ENCODE data around the gene ELAVL4. TPM values are rescaled to one million over a fixed set of nuclear protein-coding genes. Genes with fewer than 3 reads are reported as not detected.

ELAVL4 gene
- total RNA-seq, 1 experiment from 2014 or later: 0.11 TPM

DNA sequence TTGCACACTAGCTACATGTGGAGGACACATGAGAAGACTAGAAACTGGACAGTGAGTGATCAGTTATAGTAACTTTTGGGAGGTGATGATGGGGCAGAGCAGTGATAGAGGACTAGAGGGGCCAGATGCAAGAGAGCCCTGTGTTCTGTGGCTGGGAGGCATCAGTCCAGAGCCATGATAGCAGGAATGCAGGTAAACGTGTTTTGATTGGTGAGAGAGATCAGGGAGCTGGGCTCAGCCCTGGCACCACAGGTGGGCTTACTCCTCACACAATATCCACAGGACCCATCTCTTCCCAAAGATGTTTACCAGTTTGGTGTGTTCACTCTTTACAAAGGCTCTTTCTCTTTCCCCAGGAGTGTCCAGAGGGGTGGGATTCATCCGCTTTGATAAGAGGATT, 86.5 kb downstream of the ELAVL4 start:
- no peak overlapping the region for H2AFZ ChIP-seq (ENCODE audit: low read length)
- H4K20me1 ChIP-seq (ENCODE audit: insufficient read depth, low read depth, low read length): no peaks in the 10 kb centered on the region
- no peak for DNase-seq
- H3K79me2 ChIP-seq (ENCODE audit: low read length): no peaks in the 10 kb centered on the region
- H3K4me1 ChIP-seq (ENCODE audit: low read length): peaks cover 18% of the 10 kb centered on the region
- no peak overlapping the region for H3K27ac ChIP-seq (ENCODE audit: low read length)
- no peaks in the 10 kb centered on the region for H3K36me3 ChIP-seq (ENCODE audit: insufficient read depth, low read length)
- no peaks in the 10 kb centered on the region for H3K9me3 ChIP-seq (ENCODE audit: low read length)
- H3K27me3 ChIP-seq (ENCODE audit: low read length): no peaks in the 10 kb centered on the region
- H3K4me2 ChIP-seq (ENCODE audit: low read depth, low read length, poor library complexity, severe bottlenecking): no peak overlapping the region
- H3K9ac ChIP-seq (ENCODE audit: low read length): no peak overlapping the region
- H3K9me2 ChIP-seq (replicated peaks; ENCODE audit: insufficient read depth, low read length): no peaks in the 10 kb centered on the region
- no peak overlapping the region for H3K4me3 ChIP-seq (ENCODE audit: low read length)

DNA sequence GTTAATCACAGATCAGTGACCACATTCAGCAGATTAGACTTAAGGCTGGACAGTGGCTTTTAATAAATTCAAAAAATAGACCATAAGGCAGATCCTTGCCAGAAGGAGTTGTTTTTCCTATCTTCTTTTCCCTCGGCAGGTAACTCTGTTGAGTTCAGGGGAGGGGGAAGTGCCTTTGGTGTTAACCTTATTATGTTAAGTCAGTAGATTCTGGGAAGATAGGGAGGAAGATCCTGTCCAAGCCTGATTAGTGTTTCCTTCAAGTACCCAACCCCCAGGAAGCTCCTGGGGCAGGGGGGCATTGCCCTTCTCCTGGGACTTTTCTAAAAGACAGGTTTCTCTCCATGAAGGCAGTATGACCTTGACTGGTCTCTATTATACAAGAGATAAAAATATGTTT, 87.4 kb downstream of the ELAVL4 start:
- H3K79me2 ChIP-seq (ENCODE audit: low read length): no peaks in the 10 kb centered on the region
- H3K27ac ChIP-seq (ENCODE audit: low read length): no peak overlapping the region
- H3K9me3 ChIP-seq (ENCODE audit: low read length): no peaks in the 10 kb centered on the region
- no peaks in the 10 kb centered on the region for H3K36me3 ChIP-seq (ENCODE audit: insufficient read depth, low read length)
- no peak overlapping the region for H2AFZ ChIP-seq (ENCODE audit: low read length)
- no peaks in the 10 kb centered on the region for H3K9me2 ChIP-seq (replicated peaks; ENCODE audit: insufficient read depth, low read length)
- no peaks in the 10 kb centered on the region for H4K20me1 ChIP-seq (ENCODE audit: insufficient read depth, low read depth, low read length)
- no peak overlapping the region for H3K9ac ChIP-seq (ENCODE audit: low read length)
- DNase-seq: no peak
- H3K4me1 ChIP-seq (ENCODE audit: low read length): peaks cover 14% of the 10 kb centered on the region
- no peaks in the 10 kb centered on the region for H3K27me3 ChIP-seq (ENCODE audit: low read length)
- no peak overlapping the region for H3K4me2 ChIP-seq (ENCODE audit: low read depth, low read length, poor library complexity, severe bottlenecking)
- H3K4me3 ChIP-seq (ENCODE audit: low read length): no peak overlapping the region

DNA sequence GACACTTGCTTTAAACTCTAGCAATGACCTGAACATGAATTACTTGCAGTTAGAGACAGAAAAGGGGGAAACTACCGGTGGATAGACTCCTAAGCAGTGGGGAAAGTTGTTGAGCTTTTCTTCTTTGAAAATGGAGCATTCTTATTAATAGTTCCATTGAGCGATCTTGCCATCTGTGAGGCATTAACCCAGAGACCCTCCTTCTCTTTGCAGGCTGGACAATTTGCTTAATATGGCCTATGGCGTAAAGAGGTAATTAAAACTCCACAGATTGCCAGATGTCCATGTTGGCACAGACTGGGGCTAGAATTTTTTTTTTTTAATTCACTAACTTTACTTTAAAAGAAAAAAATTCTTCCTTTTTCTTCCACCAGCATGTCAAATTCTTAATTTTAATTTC, 88.5 kb downstream of the ELAVL4 start:
- Histone ChIP-seq H3K9me3 (ENCODE audit: low read length) (no peaks in the 10 kb centered on the region), H3K4me2 (ENCODE audit: low read depth, low read length, poor library complexity, severe bottlenecking) (no peak overlapping the region), H3K27me3 (ENCODE audit: low read length) (no peaks in the 10 kb centered on the region), H3K79me2 (ENCODE audit: low read length) (no peaks in the 10 kb centered on the region), H3K9me2 (replicated peaks; ENCODE audit: insufficient read depth, low read length) (no peaks in the 10 kb centered on the region), H3K36me3 (ENCODE audit: insufficient read depth, low read length) (no peaks in the 10 kb centered on the region), H2AFZ (ENCODE audit: low read length) (no peak overlapping the region), H3K4me3 (ENCODE audit: low read length) (no peak overlapping the region), H3K9ac (ENCODE audit: low read length) (no peak overlapping the region), H4K20me1 (ENCODE audit: insufficient read depth, low read depth, low read length) (no peaks in the 10 kb centered on the region), H3K4me1 (ENCODE audit: low read length) (peaks cover 14% of the 10 kb centered on the region), H3K27ac (ENCODE audit: low read length) (0 out of 2 replicates have a peak overlapping the region, but pooled peaks have one; percentile 17)
- no peak for DNase-seq

- no peaks in the 10 kb centered on the region for H4K20me1 ChIP-seq (ENCODE audit: insufficient read depth, low read depth, low read length)
- H3K9ac ChIP-seq (ENCODE audit: low read length): no peak overlapping the region
- H3K9me3 ChIP-seq (ENCODE audit: low read length): no peaks in the 10 kb centered on the region
- H3K4me3 ChIP-seq (ENCODE audit: low read length): no peak overlapping the region
- no peaks in the 10 kb centered on the region for H3K36me3 ChIP-seq (ENCODE audit: insufficient read depth, low read length)
- H3K27ac ChIP-seq (ENCODE audit: low read length): no peak overlapping the region
- no peaks in the 10 kb centered on the region for H3K9me2 ChIP-seq (replicated peaks; ENCODE audit: insufficient read depth, low read length)
- no peak overlapping the region for H2AFZ ChIP-seq (ENCODE audit: low read length)
- no peak for DNase-seq
- no peaks in the 10 kb centered on the region for H3K79me2 ChIP-seq (ENCODE audit: low read length)
- no peak overlapping the region for H3K4me2 ChIP-seq (ENCODE audit: low read depth, low read length, poor library complexity, severe bottlenecking)
- H3K4me1 ChIP-seq (ENCODE audit: low read length): peaks cover 10% of the 10 kb centered on the region
- no peaks in the 10 kb centered on the region for H3K27me3 ChIP-seq (ENCODE audit: low read length)
Observed at GRCh38 chr1:50208315-50208714, 99.6 kb downstream of the ELAVL4 start.

DNA sequence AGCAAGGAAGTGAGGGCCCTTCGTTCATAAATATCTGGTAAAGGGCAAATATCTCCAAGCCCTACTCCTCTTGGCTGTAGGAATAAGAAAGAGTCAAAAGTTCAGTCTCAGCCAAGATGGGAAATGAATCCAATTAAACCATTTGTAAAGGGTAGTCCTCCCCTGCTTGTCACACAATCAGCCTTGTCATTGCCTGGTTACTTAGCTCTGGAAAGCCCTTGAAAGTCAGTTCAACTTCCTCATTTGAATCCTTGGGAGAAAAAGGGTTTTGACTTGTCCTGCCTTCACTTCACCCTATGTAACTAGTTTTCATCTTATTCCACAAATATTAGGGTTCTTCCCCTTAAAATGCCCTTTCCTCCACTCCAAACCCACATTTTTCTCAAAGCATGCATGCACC, 100.0 kb downstream of the ELAVL4 start:
- no peaks in the 10 kb centered on the region for H3K79me2 ChIP-seq (ENCODE audit: low read length)
- no peaks in the 10 kb centered on the region for H3K27me3 ChIP-seq (ENCODE audit: low read length)
- H3K36me3 ChIP-seq (ENCODE audit: insufficient read depth, low read length): no peaks in the 10 kb centered on the region
- H3K4me2 ChIP-seq (ENCODE audit: low read depth, low read length, poor library complexity, severe bottlenecking): no peak overlapping the region
- H3K27ac ChIP-seq (ENCODE audit: low read length): no peak overlapping the region
- peaks cover 9% of the 10 kb centered on the region for H3K4me1 ChIP-seq (ENCODE audit: low read length)
- DNase-seq: no peak
- H3K9ac ChIP-seq (ENCODE audit: low read length): no peak overlapping the region
- no peaks in the 10 kb centered on the region for H4K20me1 ChIP-seq (ENCODE audit: insufficient read depth, low read depth, low read length)
- no peaks in the 10 kb centered on the region for H3K9me2 ChIP-seq (replicated peaks; ENCODE audit: insufficient read depth, low read length)
- no peak overlapping the region for H2AFZ ChIP-seq (ENCODE audit: low read length)
- no peaks in the 10 kb centered on the region for H3K9me3 ChIP-seq (ENCODE audit: low read length)
- H3K4me3 ChIP-seq (ENCODE audit: low read length): no peak overlapping the region

GRCh38 chr1:50209749-50210148, 101.0 kb downstream of the ELAVL4 start:
- H2AFZ ChIP-seq (ENCODE audit: low read length): no peak overlapping the region
- H3K36me3 ChIP-seq (ENCODE audit: insufficient read depth, low read length): no peaks in the 10 kb centered on the region
- H3K4me2 ChIP-seq (ENCODE audit: low read depth, low read length, poor library complexity, severe bottlenecking): no peak overlapping the region
- H3K4me1 ChIP-seq (ENCODE audit: low read length): no peaks in the 10 kb centered on the region
- H3K27me3 ChIP-seq (ENCODE audit: low read length): no peaks in the 10 kb centered on the region
- H3K79me2 ChIP-seq (ENCODE audit: low read length): no peaks in the 10 kb centered on the region
- H3K9me3 ChIP-seq (ENCODE audit: low read length): no peaks in the 10 kb centered on the region
- H4K20me1 ChIP-seq (ENCODE audit: insufficient read depth, low read depth, low read length): no peaks in the 10 kb centered on the region
- DNase-seq: no peak
- H3K9me2 ChIP-seq (replicated peaks; ENCODE audit: insufficient read depth, low read length): no peaks in the 10 kb centered on the region
- H3K4me3 ChIP-seq (ENCODE audit: low read length): no peak overlapping the region
- no peak overlapping the region for H3K27ac ChIP-seq (ENCODE audit: low read length)
- no peak overlapping the region for H3K9ac ChIP-seq (ENCODE audit: low read length)

- Histone ChIP-seq H3K36me3 (ENCODE audit: insufficient read depth, low read length) (no peaks in the 10 kb centered on the region), H3K27me3 (ENCODE audit: low read length) (no peaks in the 10 kb centered on the region), H3K9me2 (replicated peaks; ENCODE audit: insufficient read depth, low read length) (no peaks in the 10 kb centered on the region), H3K4me3 (ENCODE audit: low read length) (no peak overlapping the region), H3K9me3 (ENCODE audit: low read length) (no peaks in the 10 kb centered on the region), H3K27ac (ENCODE audit: low read length) (no peak overlapping the region), H2AFZ (ENCODE audit: low read length) (no peak overlapping the region), H4K20me1 (ENCODE audit: insufficient read depth, low read depth, low read length) (no peaks in the 10 kb centered on the region), H3K9ac (ENCODE audit: low read length) (no peak overlapping the region), H3K79me2 (ENCODE audit: low read length) (no peaks in the 10 kb centered on the region), H3K4me2 (ENCODE audit: low read depth, low read length, poor library complexity, severe bottlenecking) (no peak overlapping the region), H3K4me1 (ENCODE audit: low read length) (no peaks in the 10 kb centered on the region)
- no peak for DNase-seq
Observed at GRCh38 chr1:50213505-50213904, 104.8 kb downstream of the ELAVL4 start.

GRCh38 chr1:50214717-50215116, 106.0 kb downstream of the ELAVL4 start:
- no peak for DNase-seq
- Histone ChIP-seq H3K9ac (ENCODE audit: low read length) (no peak overlapping the region), H2AFZ (ENCODE audit: low read length) (no peak overlapping the region), H3K36me3 (ENCODE audit: insufficient read depth, low read length) (no peaks in the 10 kb centered on the region), H3K27ac (ENCODE audit: low read length) (no peak overlapping the region), H3K9me3 (ENCODE audit: low read length) (no peaks in the 10 kb centered on the region), H4K20me1 (ENCODE audit: insufficient read depth, low read depth, low read length) (no peaks in the 10 kb centered on the region), H3K79me2 (ENCODE audit: low read length) (no peaks in the 10 kb centered on the region), H3K4me3 (ENCODE audit: low read length) (no peak overlapping the region), H3K27me3 (ENCODE audit: low read length) (no peaks in the 10 kb centered on the region), H3K4me2 (ENCODE audit: low read depth, low read length, poor library complexity, severe bottlenecking) (no peak overlapping the region), H3K9me2 (replicated peaks; ENCODE audit: insufficient read depth, low read length) (no peaks in the 10 kb centered on the region), H3K4me1 (ENCODE audit: low read length) (no peaks in the 10 kb centered on the region)
